GM18505 (cell line): Measurements from ENCODE around the gene CPA1.
"Not testable (repeated sequence)": the region's sequence is repeated elsewhere in the genome, so short reads cannot be mapped to it uniquely, and the experiment has no call there.

Experiments
- ATAC-seq: cut with Tn5 transposase; IDR thresholded peaks from one replicate; pipeline ENCODE4 v1.9.1; 2021; ENCODE audit not compliant: unreplicated experiment
- POLR2A ChIP-seq: IDR thresholded peaks from 4 replicates; pipeline ENCODE4 v1.6.1; 2011; ENCODE audit warnings: borderline replicate concordance; ENCODE audit not compliant: insufficient read depth, insufficient read length; ENCODE audit errors: extremely low read depth

The CPA1 gene

DNA sequence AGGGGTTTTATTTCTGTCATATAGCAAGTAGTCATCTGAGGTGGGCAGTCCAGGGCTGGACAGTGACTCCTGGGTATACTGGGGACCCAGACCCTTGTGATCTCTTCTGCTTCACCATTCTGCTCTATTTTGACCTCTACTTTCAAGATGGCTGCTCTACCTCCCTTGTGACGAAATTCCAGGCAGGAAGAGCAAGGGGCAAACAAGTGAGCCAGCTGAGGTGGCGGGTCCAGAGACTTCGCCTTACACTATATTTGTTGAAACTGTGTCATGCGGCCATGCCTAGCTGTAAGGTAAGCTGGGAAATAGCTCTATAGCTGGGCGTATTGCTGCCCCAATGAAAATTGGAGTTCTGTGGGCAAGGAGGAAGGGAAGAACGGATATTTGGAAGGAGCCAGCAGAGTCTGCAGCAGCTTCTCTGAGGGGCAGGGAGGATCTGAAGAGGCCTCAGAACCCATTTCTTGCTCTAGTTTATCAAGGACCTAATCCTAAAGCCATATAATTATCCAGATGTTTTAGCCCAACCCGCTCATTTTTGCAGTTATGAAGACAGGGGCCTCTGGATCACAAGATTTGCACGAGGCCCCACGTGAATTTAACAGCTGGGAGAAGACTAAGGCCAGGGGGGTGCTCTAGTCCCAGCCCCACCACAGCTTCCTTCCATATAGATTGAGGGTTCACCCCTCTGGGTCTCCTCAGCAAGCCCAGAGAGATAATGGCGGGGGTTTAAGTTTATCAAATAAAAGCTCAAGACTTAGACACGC, 7.7 kb upstream of the CPA1 start:
- no peak for TF ChIP-seq POLR2A
- ATAC-seq, result no peak

- ATAC-seq, result no peak
- TF ChIP-seq POLR2A, result no peak
Measured at GRCh38 chr7:130374507-130374906, 5.8 kb upstream of the CPA1 start.

DNA sequence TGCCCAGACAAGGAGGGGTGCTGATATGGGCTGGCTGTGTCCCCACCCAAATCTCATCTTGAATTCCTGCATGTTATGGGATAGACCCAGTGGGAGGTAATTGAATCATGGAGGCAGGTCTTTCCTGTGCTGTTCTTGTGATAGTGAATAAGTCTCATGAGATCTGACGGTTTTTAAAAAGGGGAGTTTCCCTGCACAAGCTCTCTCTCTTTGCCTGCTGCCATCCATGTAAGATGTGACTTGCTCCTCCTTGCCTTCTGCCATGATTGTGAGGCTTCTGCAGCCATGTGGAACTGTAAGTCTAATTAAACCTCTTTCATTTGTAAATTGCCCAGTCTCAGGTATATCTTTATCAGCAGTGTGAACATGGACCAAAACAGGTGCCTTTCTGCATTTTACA, 3.8 kb upstream of the CPA1 start:
- not testable (repeated sequence) for ATAC-seq

DNA sequence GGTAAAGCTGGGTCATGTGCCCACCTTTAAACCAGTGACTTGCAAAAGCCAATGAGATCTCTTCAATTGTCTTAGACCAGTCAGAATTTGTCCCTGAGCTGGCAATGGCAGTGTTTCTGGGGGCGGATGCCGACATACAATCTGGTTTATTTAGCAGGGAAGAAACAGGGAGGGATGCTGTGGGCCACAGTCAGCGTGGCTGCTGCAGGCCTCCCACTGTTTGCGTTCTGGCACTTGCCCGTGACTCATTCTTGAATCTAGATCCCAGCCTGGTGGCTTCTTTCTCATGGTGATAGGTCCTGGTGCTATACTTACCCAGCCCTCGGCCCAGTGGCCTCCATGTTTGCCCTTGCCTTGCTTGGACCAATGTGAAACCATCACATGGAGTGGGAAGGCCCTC, 3.1 kb upstream of the CPA1 start:
- ATAC-seq, result no peak
- TF ChIP-seq POLR2A, result no peak

DNA sequence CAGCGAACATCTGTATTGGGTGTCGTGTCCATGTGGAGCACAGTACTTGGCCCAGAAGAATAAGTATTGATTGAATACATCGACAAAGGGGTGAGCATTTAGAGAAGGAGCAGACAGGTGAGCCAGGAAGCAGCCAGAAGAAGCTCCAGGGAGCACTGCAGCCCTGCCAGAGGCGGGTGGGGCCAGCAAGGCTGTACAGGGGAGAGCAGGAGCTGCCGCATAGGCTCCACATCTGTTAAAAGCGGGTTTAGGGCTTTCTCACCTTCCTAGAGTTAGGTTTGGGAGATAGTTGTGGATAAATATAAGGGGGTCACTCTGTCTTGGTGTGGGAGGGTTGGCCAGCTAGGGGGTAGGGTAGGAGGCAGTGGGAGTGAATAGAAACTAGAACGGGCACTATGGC, 1.3 kb upstream of the CPA1 start:
- ATAC-seq, result no peak
- TF ChIP-seq POLR2A, result no peak

- TF ChIP-seq POLR2A, result no peak
- ATAC-seq, result no peak
Measured at GRCh38 chr7:130379532-130379920, 768 bp upstream of the CPA1 start.

GRCh38 chr7:130380861-130381455, 664 bp downstream of the CPA1 start:
- ATAC-seq, result no peak
- no peak for TF ChIP-seq POLR2A

- no peak for ATAC-seq
- TF ChIP-seq POLR2A, result no peak
Measured at GRCh38 chr7:130381468-130382312, 1.4 kb downstream of the CPA1 start.

DNA sequence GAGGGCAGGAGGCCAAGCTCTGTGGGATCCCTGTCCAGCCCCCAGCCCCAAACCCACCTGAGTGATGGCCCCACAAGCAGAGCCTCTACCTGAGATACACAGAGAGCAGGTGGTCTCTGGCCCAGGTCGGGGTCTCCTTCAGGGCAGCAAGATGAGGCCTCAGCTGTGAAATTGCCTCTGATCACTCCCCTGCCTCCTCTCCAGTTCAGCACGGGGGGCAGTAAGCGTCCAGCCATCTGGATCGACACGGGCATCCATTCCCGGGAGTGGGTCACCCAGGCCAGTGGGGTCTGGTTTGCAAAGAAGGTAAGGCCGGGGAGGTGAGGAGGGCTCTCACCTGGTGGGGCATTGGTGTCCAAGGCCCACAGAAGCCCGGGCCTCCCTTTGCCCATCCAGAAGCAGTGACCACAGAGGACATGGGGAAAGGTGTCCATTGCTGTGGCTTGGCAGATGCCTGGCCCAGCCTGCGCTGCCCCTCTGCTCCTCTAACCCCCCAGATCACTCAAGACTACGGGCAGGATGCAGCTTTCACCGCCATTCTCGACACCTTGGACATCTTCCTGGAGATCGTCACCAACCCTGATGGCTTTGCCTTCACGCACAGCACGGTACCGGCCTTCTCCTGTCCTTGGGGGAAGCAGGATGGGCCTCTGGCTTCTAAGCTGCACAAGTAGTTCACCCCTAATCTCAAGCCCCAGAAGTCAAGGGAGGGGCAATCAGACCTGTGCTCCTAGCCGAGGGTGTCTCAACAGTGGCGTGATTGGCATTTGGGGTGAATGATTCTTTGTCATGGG, 3.1 kb downstream of the CPA1 start:
- TF ChIP-seq POLR2A, result no peak
- ATAC-seq, result no peak

GRCh38 chr7:130384371-130384801, 4.1 kb downstream of the CPA1 start:
- TF ChIP-seq POLR2A, result no peak
- ATAC-seq, result no peak

- ATAC-seq, result no peak
- TF ChIP-seq POLR2A, result no peak
Measured at GRCh38 chr7:130384841-130385599, 4.7 kb downstream of the CPA1 start.

- no peak for ATAC-seq
- TF ChIP-seq POLR2A, result no peak
Measured at GRCh38 chr7:130385600-130386066, 5.3 kb downstream of the CPA1 start.
